Stimulated activated CD4-positive, alpha-beta T cell treated with anti-CD3 and anti-CD28 coated beads, Interleukin-4, amount 100 ng/mL, for 48 hours (primary cell): Measurements from ENCODE around the gene EIF2S3.
A peak's percentile ranks its signal among the peaks of the same experiment; 100 is the strongest.
"Not testable (repeated sequence)": the region's sequence is repeated elsewhere in the genome, so short reads cannot be mapped to it uniquely, and the experiment has no call there.

Experiments
- DNase-seq, 2 donors: peaks; one replicate each; pipeline ENCODE4 v3.0.0-alpha.2; 2020; ENCODE audit warnings: low read depth in 2 of 2

The EIF2S3 gene

GRCh38 chrX:24054182-24055042 lies at the start of gene EIF2S3:
TSS of gene EIF2S3 (plus strand) at chrX:24054956. CDS start at chrX:24054969, 13 bp downstream.
- DNase-seq, result peak; percentile 68 to 77

- DNase-seq, result no peak
Measured at GRCh38 chrX:24005028-24005427, 49.7 kb upstream of the EIF2S3 start.

- no peak for DNase-seq
Measured at GRCh38 chrX:24005867-24006266, 48.9 kb upstream of the EIF2S3 start.

- no peak for DNase-seq
Measured at GRCh38 chrX:24012266-24012665, 42.5 kb upstream of the EIF2S3 start.

- peak; percentile 18 to 32 for DNase-seq
Measured at GRCh38 chrX:24014388-24015018, 40.3 kb upstream of the EIF2S3 start.

- DNase-seq, result no peak
Measured at GRCh38 chrX:24017674-24018073, 37.1 kb upstream of the EIF2S3 start.

- DNase-seq, result no peak
Measured at GRCh38 chrX:24018809-24019208, 35.9 kb upstream of the EIF2S3 start.

GRCh38 chrX:24019448-24019847 lies 35.3 kb upstream of the EIF2S3 start:
- DNase-seq, result no peak

GRCh38 chrX:24020306-24020876 lies 34.4 kb upstream of the EIF2S3 start:
- DNase-seq, result no peak

- DNase-seq, result no peak
Measured at GRCh38 chrX:24023544-24023943, 31.2 kb upstream of the EIF2S3 start.

GRCh38 chrX:24023972-24024669 lies 30.6 kb upstream of the EIF2S3 start:
- no peak for DNase-seq

- peak; percentile 66 to 76 for DNase-seq
Measured at GRCh38 chrX:24024819-24025740, 29.7 kb upstream of the EIF2S3 start.

- peak in 1 of 2 donors; percentile 6 for DNase-seq
Measured at GRCh38 chrX:24025741-24026403, 28.9 kb upstream of the EIF2S3 start.

- no peak for DNase-seq
Measured at GRCh38 chrX:24026432-24026831, 28.3 kb upstream of the EIF2S3 start.

GRCh38 chrX:24027086-24027485 lies 27.7 kb upstream of the EIF2S3 start, which contains the start of gene KLHL15:
TSS of gene KLHL15 (minus strand) at chrX:24027186. CDS start at chrX:24006693, 20,493 bp downstream.
- DNase-seq, result no peak

- no peak for DNase-seq
Measured at GRCh38 chrX:24027985-24028384, 26.8 kb upstream of the EIF2S3 start.

GRCh38 chrX:24030597-24030996 lies 24.2 kb upstream of the EIF2S3 start:
- no peak for DNase-seq

- DNase-seq, result no peak
Measured at GRCh38 chrX:24034485-24034884, 20.3 kb upstream of the EIF2S3 start.

GRCh38 chrX:24037729-24038128 lies 17.0 kb upstream of the EIF2S3 start:
- no peak for DNase-seq

GRCh38 chrX:24046060-24046459 lies 8.7 kb upstream of the EIF2S3 start:
- DNase-seq, result not testable (repeated sequence)
